Ovary (tissue), 9 donors: ENCODE results near the gene TGFBR2. TPM values are rescaled to one million over a fixed set of nuclear protein-coding genes. Genes with fewer than 3 reads are reported as not detected.
"Not testable (repeated sequence)": the region's sequence is repeated elsewhere in the genome, so short reads cannot be mapped to it uniquely, and the experiment has no call there.

Experiments
- DNase-seq, 5 donors: peaks; one replicate each; pipeline ENCODE4 v3.0.0-alpha.2; 2019 to 2020
- H3K27ac ChIP-seq, 2 donors: fragments of 200-600 bp; one replicate each; pipeline versions ENCODE4 v1.5.1 to v1.8.0; 2019 to 2022
- H3K27me3 ChIP-seq: fragments of 200-600 bp; one replicate; pipeline ENCODE4 v1.8.0; 2022
- H3K36me3 ChIP-seq: fragments of 200-600 bp; sonication (generic); one replicate; pipeline ENCODE4 v1.5.1; 2019
- H3K4me1 ChIP-seq: one replicate; pipeline ENCODE4 v1.8.1; 2013; ENCODE audit warnings: mild to moderate bottlenecking, moderate library complexity; ENCODE audit not compliant: insufficient read depth
- H3K4me3 ChIP-seq: fragments of 200-600 bp; sonication (generic); one replicate; pipeline ENCODE4 v1.5.1; 2017
- H3K9me3 ChIP-seq, 2 donors: fragments of 200-600 bp in 1 of 2; sonication (generic) in 1 of 2; one replicate each; pipeline versions ENCODE4 v1.5.1 to v1.8.1; 2013 to 2019; ENCODE audit warnings: mild to moderate bottlenecking in 1 of 2, moderate library complexity in 1 of 2
- CTCF ChIP-seq, 3 donors: fragments of 450-650 bp in 2 of 3; fragments of 200-600 bp in 1 of 3; IDR thresholded peaks; one replicate each; pipeline versions ENCODE4 v1.5.1 to v1.8.0; 2016 to 2022; ENCODE audit warnings: antibody characterized with exemption in 3 of 3, mild to moderate bottlenecking in 1 of 3
- EP300 ChIP-seq: sonication (generic); formaldehyde crosslinking; IDR thresholded peaks from one replicate; pipeline ENCODE4 v1.6.1; 2017; ENCODE audit warnings: antibody characterized with exemption
- POLR2A ChIP-seq: fragments of 450-650 bp; IDR thresholded peaks from one replicate; pipeline ENCODE4 v1.6.1; 2017; ENCODE audit warnings: antibody characterized with exemption, mild to moderate bottlenecking, moderate library complexity
- WGBS, 3 donors: extraction: QIAGEN DNeasy Blood & Tissue Kit in 1 of 3; methylation state at CpG; one replicate each; pipeline versions ENCODE4 v1.1.5 to v1.1.7; 2013 to 2017; 5-methylcytosine and 5-hydroxymethylcytosine counted together
- intact Hi-C, 4 donors: fragments of 100-400 bp; cut with DNase I; formaldehyde crosslinking; loops; one replicate each; pipeline versions ENCODE4 v1.11.0 to v1.15.1; 2022 to 2023
- polyA plus RNA-seq, 2 donors: library from polyadenylated mRNA; stranded (reverse); fragments of 200-250 nt in 1 of 2; fragments of 350-450 nt in 1 of 2; fragmentation: Illumina TruSeq in 1 of 2; extraction: RNeasy Lipid Tissue Mini Kit (QIAGEN cat#74804) in 1 of 2; gene quantifications; one replicate each; pipeline ENCODE4 v1.2.3, GENCODE V29; 2013 to 2014
- total RNA-seq, 7 donors: library from RNA; depleted of rRNA in 2 of 7; stranded (reverse); fragments of >200 nt in 2 of 7; fragmentation: NEBNext Ultra II Directional in 3 of 7; extraction: Animal tissue kit (Norgen Biotek cat#: 25700) in 3 of 7; gene quantifications; one replicate each; pipeline versions ENCODE4 v1.1.0 to v1.2.4, GENCODE V29; 2016 to 2023
- donor health status: DM: no; HTN: no; CAD: no; lungs with moderate emphysema.
- donor health status: DM: no; HTN: no; CAD: no.
- donor health status: Bipolar disorder and iron deficiency.
- donor health status: DM: yes; HTN: yes; CAD: no.
- donor health status: DM: no; HTN: no; CAD: no.
- donor health status: DM: yes; HTN: yes; CAD: no.

The TGFBR2 gene
- total and polyA plus RNA-seq, 9 donors, result 26.8 to 158 (median 53.8) TPM

DNA sequence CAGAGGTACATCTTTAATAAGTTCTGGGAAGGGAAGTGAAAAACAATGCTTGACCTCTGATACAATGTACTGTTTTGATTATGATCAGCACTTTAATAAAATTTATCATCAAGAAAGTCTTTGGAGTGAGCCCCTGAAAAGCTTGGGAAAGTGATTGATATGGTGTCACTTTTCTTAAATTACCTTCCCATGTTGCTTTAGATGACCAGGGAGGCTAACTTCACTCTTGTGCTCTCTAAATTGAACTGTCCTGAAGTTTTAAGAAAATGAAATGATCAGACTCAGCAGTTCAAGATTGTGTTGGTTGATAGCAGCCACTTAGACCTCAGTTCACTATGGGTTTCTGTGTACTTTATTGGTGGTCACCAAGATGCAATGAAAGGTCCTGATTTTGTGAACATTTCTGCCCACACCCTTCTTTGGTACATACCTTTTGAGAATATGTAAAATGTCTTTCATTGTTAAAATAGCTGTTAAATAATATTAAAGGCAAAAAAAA lies 15.7 kb downstream of the TGFBR2 start:
- TF ChIP-seq EP300 (no peak), POLR2A (no peak), CTCF (IDR thresholded peaks at IDR 0.05) (no peak)
- Histone ChIP-seq H3K27me3 (no peaks in the 10 kb centered on the region), H3K9me3 (no peaks in the 10 kb centered on the region), H3K4me1 (peaks cover 8% of the 10 kb centered on the region), H3K27ac (no peak overlapping the region), H3K36me3 (no peaks in the 10 kb centered on the region), H3K4me3 (no peak overlapping the region)
- intact Hi-C loops, result no loop called here
- DNase-seq, result no peak

DNA sequence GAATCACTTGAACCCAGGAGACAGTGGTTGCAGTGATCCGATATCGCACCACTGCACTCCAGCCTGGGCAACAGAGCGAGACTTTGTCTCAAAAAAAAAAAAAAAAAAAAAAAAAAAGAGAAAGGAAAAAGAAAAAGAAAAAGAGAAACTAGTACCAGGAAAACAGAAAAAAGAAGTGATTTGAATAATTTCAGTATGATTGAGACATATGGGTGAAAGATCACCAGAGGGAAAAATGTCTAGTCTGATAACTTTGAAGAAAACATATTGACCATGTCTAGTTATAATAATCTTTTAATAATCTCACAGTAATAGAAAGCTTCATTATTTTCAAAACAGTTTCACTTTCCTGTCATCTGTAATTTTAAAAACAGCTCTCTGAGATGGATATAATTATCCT lies 16.4 kb downstream of the TGFBR2 start:
- 77 to 98% (median 97%) methylated on average over 3 of the region's 3 CpGs for WGBS, 3 donors
- H3K27ac ChIP-seq, result no peak overlapping the region

GRCh38 chr3:30623351-30623750 lies 16.9 kb downstream of the TGFBR2 start:
- intact Hi-C loops, result no loop called here
- WGBS, 3 donors, result 84 to 97% (median 93%) methylated on average over 5 of the region's 5 CpGs
- Histone ChIP-seq H3K4me1 (peaks cover 8% of the 10 kb centered on the region), H3K27ac (no peak overlapping the region), H3K4me3 (no peak overlapping the region), H3K36me3 (no peaks in the 10 kb centered on the region), H3K27me3 (no peaks in the 10 kb centered on the region), H3K9me3 (no peaks in the 10 kb centered on the region)
- DNase-seq, result no peak
- no peak for TF ChIP-seq EP300
- TF ChIP-seq POLR2A, result no peak
- TF ChIP-seq CTCF (IDR thresholded peaks at IDR 0.05), result no peak

More for the DNA sequence above, 16.4 kb downstream of the TGFBR2 start:
- DNase-seq, result no peak
- intact Hi-C loops, result no loop called here
- Histone ChIP-seq H3K4me3 (no peak overlapping the region), H3K9me3 (no peaks in the 10 kb centered on the region), H3K36me3 (no peaks in the 10 kb centered on the region), H3K4me1 (peaks cover 8% of the 10 kb centered on the region), H3K27me3 (no peaks in the 10 kb centered on the region)
- TF ChIP-seq CTCF (IDR thresholded peaks at IDR 0.05) (no peak), POLR2A (no peak), EP300 (no peak)

DNA sequence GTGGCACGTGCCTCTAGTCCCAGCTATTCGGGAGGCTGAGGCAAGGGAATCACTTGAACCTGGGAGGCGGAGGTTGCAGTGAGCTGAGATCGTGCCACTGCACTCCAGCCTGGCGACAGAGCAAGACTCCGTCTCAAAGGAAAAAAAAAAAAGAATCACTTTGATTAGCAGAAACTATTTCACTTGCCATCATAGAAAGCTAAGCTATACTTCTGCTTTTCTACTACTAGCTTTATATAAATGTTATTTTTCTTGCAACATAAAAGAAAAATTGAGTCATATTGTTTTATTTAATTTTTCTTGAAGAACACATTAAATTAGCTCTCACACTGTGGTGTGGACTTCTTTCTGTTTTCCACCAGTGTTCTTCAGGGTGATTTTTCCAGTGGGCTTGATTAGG lies 18.1 kb downstream of the TGFBR2 start:
- intact Hi-C loops, DNase-seq, H3K36me3 ChIP-seq, H3K9me3 ChIP-seq, H3K27ac ChIP-seq, H3K27me3 ChIP-seq, H3K4me1 ChIP-seq, H3K4me3 ChIP-seq: not testable (repeated sequence)
- 93 to 97% (median 93%) methylated on average over 6 of the region's 6 CpGs for WGBS, 3 donors

DNA sequence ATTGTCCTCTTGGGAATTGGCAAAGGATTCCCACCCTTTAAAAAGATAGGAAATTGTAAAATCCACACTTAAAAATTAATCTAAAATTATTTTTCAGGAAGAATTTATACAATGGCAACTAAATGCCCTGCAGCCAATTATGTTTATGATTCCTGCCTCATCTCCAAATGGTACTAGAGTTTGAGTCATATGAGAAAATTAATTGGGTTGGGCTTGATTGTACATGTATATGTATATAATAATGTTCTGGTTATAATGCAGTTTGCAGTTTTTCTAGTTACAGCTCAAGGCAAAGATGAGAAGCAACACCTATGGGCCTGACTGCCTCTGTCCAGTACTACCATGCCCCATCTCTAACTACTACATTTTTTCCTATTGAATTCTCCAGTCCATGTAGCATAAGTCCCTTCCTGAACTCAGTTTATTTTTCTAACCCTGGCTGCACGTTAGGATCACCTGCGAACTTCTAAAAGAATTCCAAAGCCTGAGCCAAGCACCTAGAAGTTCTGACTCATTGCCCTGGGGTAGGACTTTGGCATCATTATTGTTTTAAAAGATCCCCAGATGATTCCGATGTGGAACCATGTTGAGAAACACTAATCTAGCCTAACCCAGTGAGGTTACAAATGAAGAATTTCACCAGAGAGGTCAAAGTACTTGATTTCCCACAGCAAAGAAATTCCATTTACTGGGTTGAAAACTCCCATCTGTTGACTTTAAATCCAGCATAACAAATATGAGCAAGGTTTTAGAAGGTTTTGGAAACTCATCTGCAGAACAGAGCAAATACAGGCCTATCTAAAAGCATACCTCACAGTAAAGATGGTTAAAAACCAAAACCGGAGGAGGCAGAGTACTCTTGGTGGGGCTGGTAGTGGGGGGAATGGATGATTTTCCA lies 19.4 kb downstream of the TGFBR2 start:
- Histone ChIP-seq H3K27me3 (no peaks in the 10 kb centered on the region), H3K4me1 (peaks cover 10% of the 10 kb centered on the region), H3K4me3 (no peak overlapping the region), H3K36me3 (no peaks in the 10 kb centered on the region), H3K27ac (no peak overlapping the region), H3K9me3 (no peaks in the 10 kb centered on the region)
- WGBS, 3 donors, result 12 to 33% (median 31%) methylated on average over 4 of the region's 4 CpGs
- intact Hi-C loops, result no loop called here
- no peak for DNase-seq
- TF ChIP-seq CTCF (IDR thresholded peaks at IDR 0.05) (no peak), EP300 (no peak), POLR2A (no peak)
